Activated naive CD4-positive, alpha-beta T cell treated with anti-CD3 and anti-CD28 coated beads, Interleukin-2, amount 50 U/mL, for 24 hours (primary cell): Measurements from ENCODE around the gene CNOT4.
A peak's percentile ranks its signal among the peaks of the same experiment; 100 is the strongest.
"Not testable (repeated sequence)": the region's sequence is repeated elsewhere in the genome, so short reads cannot be mapped to it uniquely, and the experiment has no call there.

ENCODE experiments used
- H3K27ac Mint-ChIP-seq: one replicate; pipeline ENCODE4 v1.8.0; 2021; ENCODE audit warnings: mild to moderate bottlenecking, mixed read lengths
- H3K27me3 Mint-ChIP-seq: one replicate; pipeline ENCODE4 v1.8.0; 2021; ENCODE audit warnings: mixed read lengths
- H3K36me3 Mint-ChIP-seq: one replicate; pipeline ENCODE4 v1.8.0; 2021; ENCODE audit warnings: mixed read lengths
- H3K4me1 Mint-ChIP-seq: one replicate; pipeline ENCODE4 v1.8.0; 2021; ENCODE audit warnings: mixed read lengths
- H3K4me3 Mint-ChIP-seq: one replicate; pipeline ENCODE4 v1.8.0; 2021; ENCODE audit warnings: mild to moderate bottlenecking, mixed read lengths
- H3K9me3 Mint-ChIP-seq: one replicate; pipeline ENCODE4 v1.8.0; 2021; ENCODE audit warnings: mixed read lengths

The CNOT4 gene

GRCh38 chr7:135490783-135491182 lies 19.1 kb downstream of the CNOT4 start:
- Mint-ChIP-seq H3K27me3 (no peaks in the 10 kb centered on the region), H3K9me3 (no peaks in the 10 kb centered on the region), H3K4me3 (no peak overlapping the region), H3K27ac (no peak overlapping the region), H3K4me1 (peaks cover 31% of the 10 kb centered on the region), H3K36me3 (peaks cover 8% of the 10 kb centered on the region)

- Mint-ChIP-seq H3K4me1 (peaks cover 36% of the 10 kb centered on the region), H3K27ac (no peak overlapping the region), H3K27me3 (no peaks in the 10 kb centered on the region), H3K4me3 (no peak overlapping the region), H3K9me3 (no peaks in the 10 kb centered on the region), H3K36me3 (peaks cover 11% of the 10 kb centered on the region)
Observed at GRCh38 chr7:135489791-135490190, 20.1 kb downstream of the CNOT4 start.

GRCh38 chr7:135486261-135486920 lies 23.5 kb downstream of the CNOT4 start:
- Mint-ChIP-seq H3K4me3 (no peak overlapping the region), H3K27me3 (no peaks in the 10 kb centered on the region), H3K27ac (peak overlapping the region; percentile 17)

GRCh38 chr7:135481598-135481979 lies 28.3 kb downstream of the CNOT4 start:
- H3K36me3 Mint-ChIP-seq: peaks cover 15% of the 10 kb centered on the region
- H3K9me3 Mint-ChIP-seq: no peaks in the 10 kb centered on the region
- H3K4me3 Mint-ChIP-seq: no peak overlapping the region
- peaks cover 57% of the 10 kb centered on the region for H3K4me1 Mint-ChIP-seq
- no peak overlapping the region for H3K27ac Mint-ChIP-seq
- no peaks in the 10 kb centered on the region for H3K27me3 Mint-ChIP-seq

More at GRCh38 chr7:135486261-135486920, 23.5 kb downstream of the CNOT4 start:
- peaks cover 42% of the 10 kb centered on the region for H3K4me1 Mint-ChIP-seq
- H3K9me3 Mint-ChIP-seq: no peaks in the 10 kb centered on the region
- H3K36me3 Mint-ChIP-seq: peaks cover 12% of the 10 kb centered on the region

GRCh38 chr7:135480966-135481597 lies 28.8 kb downstream of the CNOT4 start:
- Mint-ChIP-seq H3K9me3 (no peaks in the 10 kb centered on the region), H3K27ac (no peak overlapping the region), H3K36me3 (peaks cover 15% of the 10 kb centered on the region), H3K4me3 (no peak overlapping the region), H3K27me3 (no peaks in the 10 kb centered on the region), H3K4me1 (peaks cover 53% of the 10 kb centered on the region)

GRCh38 chr7:135475521-135475920 lies 34.4 kb downstream of the CNOT4 start:
- peaks cover 8% of the 10 kb centered on the region for H3K36me3 Mint-ChIP-seq
- H3K27ac Mint-ChIP-seq: no peak overlapping the region
- H3K4me3 Mint-ChIP-seq: no peak overlapping the region

GRCh38 chr7:135469705-135470104 lies 40.2 kb downstream of the CNOT4 start:
- H3K9me3 Mint-ChIP-seq, H3K27ac Mint-ChIP-seq, H3K36me3 Mint-ChIP-seq, H3K27me3 Mint-ChIP-seq, H3K4me3 Mint-ChIP-seq: not testable (repeated sequence)
- H3K4me1 Mint-ChIP-seq: peaks cover 38% of the 10 kb centered on the region

More at GRCh38 chr7:135475521-135475920, 34.4 kb downstream of the CNOT4 start:
- H3K9me3 Mint-ChIP-seq: no peaks in the 10 kb centered on the region
- peaks cover 36% of the 10 kb centered on the region for H3K4me1 Mint-ChIP-seq
- no peaks in the 10 kb centered on the region for H3K27me3 Mint-ChIP-seq

- peaks cover 58% of the 10 kb centered on the region for H3K4me1 Mint-ChIP-seq
- no peak overlapping the region for H3K4me3 Mint-ChIP-seq
- peaks cover 10% of the 10 kb centered on the region for H3K36me3 Mint-ChIP-seq
- H3K9me3 Mint-ChIP-seq: no peaks in the 10 kb centered on the region
- no peaks in the 10 kb centered on the region for H3K27me3 Mint-ChIP-seq
- no peak overlapping the region for H3K27ac Mint-ChIP-seq
Observed at GRCh38 chr7:135467207-135467711, 42.6 kb downstream of the CNOT4 start.

- Mint-ChIP-seq H3K9me3 (no peaks in the 10 kb centered on the region), H3K27ac (no peak overlapping the region), H3K36me3 (peaks cover 10% of the 10 kb centered on the region), H3K27me3 (no peaks in the 10 kb centered on the region), H3K4me1 (peaks cover 62% of the 10 kb centered on the region), H3K4me3 (no peak overlapping the region)
Observed at GRCh38 chr7:135466442-135467206, 43.3 kb downstream of the CNOT4 start.

- peaks cover 15% of the 10 kb centered on the region for H3K36me3 Mint-ChIP-seq
- no peaks in the 10 kb centered on the region for H3K9me3 Mint-ChIP-seq
- H3K4me3 Mint-ChIP-seq: no peak overlapping the region
- no peaks in the 10 kb centered on the region for H3K27me3 Mint-ChIP-seq
- no peak overlapping the region for H3K27ac Mint-ChIP-seq
- H3K4me1 Mint-ChIP-seq: peaks cover 63% of the 10 kb centered on the region
Observed at GRCh38 chr7:135463908-135464307, 46.0 kb downstream of the CNOT4 start.

GRCh38 chr7:135459951-135460567 lies 49.8 kb downstream of the CNOT4 start:
- no peaks in the 10 kb centered on the region for H3K9me3 Mint-ChIP-seq
- H3K27ac Mint-ChIP-seq: peak overlapping the region; percentile 42
- no peak overlapping the region for H3K4me3 Mint-ChIP-seq
- H3K4me1 Mint-ChIP-seq: peaks cover 74% of the 10 kb centered on the region
- no peaks in the 10 kb centered on the region for H3K27me3 Mint-ChIP-seq
- H3K36me3 Mint-ChIP-seq: peaks cover 13% of the 10 kb centered on the region

GRCh38 chr7:135459076-135459475 lies 50.8 kb downstream of the CNOT4 start:
- H3K9me3 Mint-ChIP-seq: no peaks in the 10 kb centered on the region
- H3K4me3 Mint-ChIP-seq: no peak overlapping the region
- peaks cover 79% of the 10 kb centered on the region for H3K4me1 Mint-ChIP-seq
- H3K36me3 Mint-ChIP-seq: peaks cover 12% of the 10 kb centered on the region
- no peak overlapping the region for H3K27ac Mint-ChIP-seq
- H3K27me3 Mint-ChIP-seq: no peaks in the 10 kb centered on the region

- H3K4me1 Mint-ChIP-seq: peaks cover 73% of the 10 kb centered on the region
- H3K9me3 Mint-ChIP-seq: no peaks in the 10 kb centered on the region
- no peak overlapping the region for H3K4me3 Mint-ChIP-seq
- peaks cover 3% of the 10 kb centered on the region for H3K36me3 Mint-ChIP-seq
- no peak overlapping the region for H3K27ac Mint-ChIP-seq
- no peaks in the 10 kb centered on the region for H3K27me3 Mint-ChIP-seq
Observed at GRCh38 chr7:135454060-135454459, 55.8 kb downstream of the CNOT4 start.

GRCh38 chr7:135449436-135449835 lies 60.5 kb downstream of the CNOT4 start:
- peaks cover 10% of the 10 kb centered on the region for H3K36me3 Mint-ChIP-seq
- no peaks in the 10 kb centered on the region for H3K9me3 Mint-ChIP-seq
- no peak overlapping the region for H3K27ac Mint-ChIP-seq
- no peak overlapping the region for H3K4me3 Mint-ChIP-seq
- peaks cover 58% of the 10 kb centered on the region for H3K4me1 Mint-ChIP-seq
- no peaks in the 10 kb centered on the region for H3K27me3 Mint-ChIP-seq

GRCh38 chr7:135448753-135449152 lies 61.1 kb downstream of the CNOT4 start:
- Mint-ChIP-seq H3K4me1 (peaks cover 55% of the 10 kb centered on the region), H3K4me3 (no peak overlapping the region), H3K9me3 (no peaks in the 10 kb centered on the region), H3K27ac (peak overlapping the region; percentile 30), H3K36me3 (peaks cover 10% of the 10 kb centered on the region), H3K27me3 (no peaks in the 10 kb centered on the region)
